Stimulated activated effector memory CD8-positive, alpha-beta T cell treated with anti-CD3 and anti-CD28 coated beads, Interleukin-12 subunit alpha, Interleukin-12 subunit beta, amount 100 ng/mL, for 72 hours (primary cell): Measurements from ENCODE around the gene KRT4.
"Not testable (repeated sequence)": the region's sequence is repeated elsewhere in the genome, so short reads cannot be mapped to it uniquely, and the experiment has no call there.

ENCODE experiments used
- ATAC-seq: fragments of 150-1000 bp; cut with Tn5 transposase; 2 replicates; pipeline ENCODE4 v1.10.0; 2021
- DNase-seq, 2 donors: peaks; one replicate each; pipeline ENCODE4 v3.0.0; 2021 to 2022; ENCODE audit warnings: low spot score in 2 of 2
- H3K27ac Mint-ChIP-seq: one replicate; pipeline ENCODE4 v1.8.0; 2022; ENCODE audit warnings: mild to moderate bottlenecking, mixed read lengths
- H3K36me3 Mint-ChIP-seq: one replicate; pipeline ENCODE4 v1.8.0; 2022; ENCODE audit warnings: mild to moderate bottlenecking, mixed read lengths
- H3K4me1 Mint-ChIP-seq: one replicate; pipeline ENCODE4 v1.8.0; 2022; ENCODE audit warnings: mixed read lengths
- H3K4me3 Mint-ChIP-seq: one replicate; pipeline ENCODE4 v1.8.0; 2022; ENCODE audit warnings: mild to moderate bottlenecking, mixed read lengths
- H3K9me3 Mint-ChIP-seq: one replicate; pipeline ENCODE4 v1.8.0; 2022; ENCODE audit warnings: mixed read lengths

The KRT4 gene

GRCh38 chr12:52813885-52814709 is at the start of gene KRT4:
Gene KRT4, minus strand, starts transcription at chr12:52814116. Its CDS starts 58 bp downstream, at chr12:52814058.
- no peaks in the 10 kb centered on the region for H3K9me3 Mint-ChIP-seq
- H3K27ac Mint-ChIP-seq, result peak within 1 kb of the TSS; percentile 35
- no peak within 1 kb of the TSS for H3K4me3 Mint-ChIP-seq
- H3K4me1 Mint-ChIP-seq, result no peaks in the 10 kb centered on the region
- DNase-seq (no peak), ATAC-seq (no peak)
- H3K36me3 Mint-ChIP-seq, result no peaks in the 10 kb centered on the region

GRCh38 chr12:52862023-52862422 is 48.1 kb upstream of the KRT4 start:
- Mint-ChIP-seq H3K4me3 (no peak overlapping the region), H3K36me3 (no peaks in the 10 kb centered on the region), H3K9me3 (no peaks in the 10 kb centered on the region), H3K4me1 (no peaks in the 10 kb centered on the region), H3K27ac (no peak overlapping the region)
- ATAC-seq (no peak), DNase-seq (no peak)

- ATAC-seq, result no peak
- Mint-ChIP-seq H3K9me3 (no peaks in the 10 kb centered on the region), H3K4me1 (no peaks in the 10 kb centered on the region), H3K27ac (no peak overlapping the region), H3K36me3 (no peaks in the 10 kb centered on the region), H3K4me3 (no peak overlapping the region)
- DNase-seq, result no peak
Observed at GRCh38 chr12:52861511-52861910, 47.6 kb upstream of the KRT4 start.

GRCh38 chr12:52860102-52860823 is 46.3 kb upstream of the KRT4 start:
- no peak overlapping the region for H3K4me3 Mint-ChIP-seq
- H3K9me3 Mint-ChIP-seq, result no peaks in the 10 kb centered on the region
- H3K36me3 Mint-ChIP-seq, result no peaks in the 10 kb centered on the region
- no peak for DNase-seq
- H3K27ac Mint-ChIP-seq, result no peak overlapping the region
- ATAC-seq, result no peak
- no peaks in the 10 kb centered on the region for H3K4me1 Mint-ChIP-seq

GRCh38 chr12:52857500-52857899 is 43.6 kb upstream of the KRT4 start:
- Mint-ChIP-seq H3K36me3 (no peaks in the 10 kb centered on the region), H3K4me1 (no peaks in the 10 kb centered on the region), H3K27ac (no peak overlapping the region), H3K9me3 (no peaks in the 10 kb centered on the region), H3K4me3 (no peak overlapping the region)
- DNase-seq, result no peak
- ATAC-seq, result no peak

GRCh38 chr12:52856787-52857186 is 42.9 kb upstream of the KRT4 start:
- Mint-ChIP-seq H3K4me3 (no peak overlapping the region), H3K4me1 (no peaks in the 10 kb centered on the region), H3K27ac (no peak overlapping the region), H3K36me3 (no peaks in the 10 kb centered on the region), H3K9me3 (no peaks in the 10 kb centered on the region)
- DNase-seq (no peak), ATAC-seq (no peak)

- H3K4me1 Mint-ChIP-seq, H3K27ac Mint-ChIP-seq, H3K4me3 Mint-ChIP-seq, H3K36me3 Mint-ChIP-seq, DNase-seq, H3K9me3 Mint-ChIP-seq, ATAC-seq: not testable (repeated sequence)
Observed at GRCh38 chr12:52856077-52856476, 42.2 kb upstream of the KRT4 start.

- no peak overlapping the region for H3K4me3 Mint-ChIP-seq
- ATAC-seq, result no peak
- H3K27ac Mint-ChIP-seq, result no peak overlapping the region
- H3K36me3 Mint-ChIP-seq, result no peaks in the 10 kb centered on the region
- no peaks in the 10 kb centered on the region for H3K9me3 Mint-ChIP-seq
- peaks cover 6% of the 10 kb centered on the region for H3K4me1 Mint-ChIP-seq
- DNase-seq, result no peak
Observed at GRCh38 chr12:52851787-52852186, 37.9 kb upstream of the KRT4 start.

GRCh38 chr12:52850681-52851080 is 36.8 kb upstream of the KRT4 start:
- H3K4me1 Mint-ChIP-seq, result peaks cover 10% of the 10 kb centered on the region
- no peaks in the 10 kb centered on the region for H3K9me3 Mint-ChIP-seq
- ATAC-seq, result no peak
- no peak for DNase-seq
- no peak overlapping the region for H3K27ac Mint-ChIP-seq
- no peaks in the 10 kb centered on the region for H3K36me3 Mint-ChIP-seq
- no peak overlapping the region for H3K4me3 Mint-ChIP-seq

- no peaks in the 10 kb centered on the region for H3K9me3 Mint-ChIP-seq
- no peak overlapping the region for H3K27ac Mint-ChIP-seq
- ATAC-seq (no peak), DNase-seq (no peak)
- no peak overlapping the region for H3K4me3 Mint-ChIP-seq
- H3K36me3 Mint-ChIP-seq, result no peaks in the 10 kb centered on the region
- peaks cover 10% of the 10 kb centered on the region for H3K4me1 Mint-ChIP-seq
Observed at GRCh38 chr12:52849511-52849910, 35.6 kb upstream of the KRT4 start.

GRCh38 chr12:52848661-52849255 is 34.8 kb upstream of the KRT4 start, which contains the start of gene KRT78:
Gene KRT78, minus strand, starts transcription at chr12:52848994. Its CDS starts 64 bp downstream, at chr12:52848930.
- no peaks in the 10 kb centered on the region for H3K9me3 Mint-ChIP-seq
- no peak within 1 kb of the TSS for H3K4me3 Mint-ChIP-seq
- peak within 1 kb of the TSS; percentile 37 for H3K27ac Mint-ChIP-seq
- DNase-seq (no peak), ATAC-seq (no peak)
- no peaks in the 10 kb centered on the region for H3K36me3 Mint-ChIP-seq
- peaks cover 10% of the 10 kb centered on the region for H3K4me1 Mint-ChIP-seq

GRCh38 chr12:52847335-52848102 is 33.6 kb upstream of the KRT4 start:
- peak overlapping the region; percentile 86 for H3K27ac Mint-ChIP-seq
- ATAC-seq, result peak; percentile 58

GRCh38 chr12:52846356-52846970 is 32.5 kb upstream of the KRT4 start:
- H3K36me3 Mint-ChIP-seq, result no peaks in the 10 kb centered on the region
- DNase-seq, result no peak
- peak overlapping the region; percentile 86 for H3K27ac Mint-ChIP-seq
- H3K4me3 Mint-ChIP-seq, result no peak overlapping the region
- no peak for ATAC-seq
- H3K9me3 Mint-ChIP-seq, result no peaks in the 10 kb centered on the region
- H3K4me1 Mint-ChIP-seq, result peaks cover 15% of the 10 kb centered on the region

More at GRCh38 chr12:52847335-52848102, 33.6 kb upstream of the KRT4 start:
- peaks cover 12% of the 10 kb centered on the region for H3K4me1 Mint-ChIP-seq
- H3K9me3 Mint-ChIP-seq, result no peaks in the 10 kb centered on the region
- no peak for DNase-seq
- H3K36me3 Mint-ChIP-seq, result no peaks in the 10 kb centered on the region
- H3K4me3 Mint-ChIP-seq, result no peak overlapping the region

GRCh38 chr12:52845946-52846345 is 32.0 kb upstream of the KRT4 start:
- no peaks in the 10 kb centered on the region for H3K9me3 Mint-ChIP-seq
- H3K36me3 Mint-ChIP-seq, result no peaks in the 10 kb centered on the region
- ATAC-seq (no peak), DNase-seq (no peak)
- peaks cover 15% of the 10 kb centered on the region for H3K4me1 Mint-ChIP-seq
- H3K4me3 Mint-ChIP-seq, result no peak overlapping the region
- no peak overlapping the region for H3K27ac Mint-ChIP-seq

- Mint-ChIP-seq H3K4me3 (no peak overlapping the region), H3K9me3 (no peaks in the 10 kb centered on the region), H3K36me3 (no peaks in the 10 kb centered on the region), H3K27ac (no peak overlapping the region), H3K4me1 (peaks cover 15% of the 10 kb centered on the region)
- ATAC-seq (no peak), DNase-seq (no peak)
Observed at GRCh38 chr12:52844386-52844785, 30.5 kb upstream of the KRT4 start.
